Neural cell (in vitro differentiated cells): ENCODE results near the gene ATG7.

Source experiments
- EZH2 ChIP-seq: fragments of 200-600, 300-800 bp; shearing (Covaris generic), sonication (generic); IDR thresholded peaks from 2 replicates; pipeline ENCODE4 v1.6.1; 2014; ENCODE audit warnings: antibody characterized with exemption, low read length, borderline replicate concordance, mild to moderate bottlenecking; ENCODE audit not compliant: insufficient read depth, poor library complexity, severe bottlenecking
- MXI1 ChIP-seq: fragments of 450-650 bp; conservative IDR thresholded peaks from 2 replicates; pipeline ENCODE4 v1.6.1; 2014; ENCODE audit warnings: antibody characterized with exemption, mild to moderate bottlenecking; ENCODE audit not compliant: poor library complexity, severe bottlenecking
- TAF1 ChIP-seq: IDR thresholded peaks from 2 replicates; pipeline ENCODE4 v1.6.1; 2012; ENCODE audit warnings: low read depth
- TF ChIP-seq, protein P1 (sequence below): fragments of 450-650 bp; IDR thresholded peaks from 2 replicates; pipeline ENCODE4 v1.5.1; 2014; ENCODE audit warnings: antibody characterized with exemption, mild to moderate bottlenecking, moderate library complexity; ENCODE audit not compliant: poor library complexity, severe bottlenecking

DNA sequence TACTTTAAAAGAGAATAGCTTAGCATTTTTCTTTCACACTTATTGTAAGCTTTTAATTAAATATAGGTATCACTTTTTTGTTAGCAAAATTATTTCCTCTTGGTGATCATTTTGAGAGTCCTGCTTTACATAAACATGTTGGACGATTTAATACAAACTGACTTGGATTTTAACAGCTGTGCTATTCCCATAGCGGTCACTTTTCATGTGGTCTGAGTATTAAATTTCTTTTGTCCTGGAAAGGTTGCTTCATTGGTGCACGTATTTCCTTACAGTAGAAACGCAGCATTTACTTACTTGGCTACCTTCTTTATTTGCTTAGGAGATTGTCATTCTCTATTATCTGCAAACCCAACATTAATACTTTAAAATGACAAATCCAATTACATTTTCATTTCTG is 109.4 kb downstream of the ATG7 start:
- TF ChIP-seq, protein P1, sequence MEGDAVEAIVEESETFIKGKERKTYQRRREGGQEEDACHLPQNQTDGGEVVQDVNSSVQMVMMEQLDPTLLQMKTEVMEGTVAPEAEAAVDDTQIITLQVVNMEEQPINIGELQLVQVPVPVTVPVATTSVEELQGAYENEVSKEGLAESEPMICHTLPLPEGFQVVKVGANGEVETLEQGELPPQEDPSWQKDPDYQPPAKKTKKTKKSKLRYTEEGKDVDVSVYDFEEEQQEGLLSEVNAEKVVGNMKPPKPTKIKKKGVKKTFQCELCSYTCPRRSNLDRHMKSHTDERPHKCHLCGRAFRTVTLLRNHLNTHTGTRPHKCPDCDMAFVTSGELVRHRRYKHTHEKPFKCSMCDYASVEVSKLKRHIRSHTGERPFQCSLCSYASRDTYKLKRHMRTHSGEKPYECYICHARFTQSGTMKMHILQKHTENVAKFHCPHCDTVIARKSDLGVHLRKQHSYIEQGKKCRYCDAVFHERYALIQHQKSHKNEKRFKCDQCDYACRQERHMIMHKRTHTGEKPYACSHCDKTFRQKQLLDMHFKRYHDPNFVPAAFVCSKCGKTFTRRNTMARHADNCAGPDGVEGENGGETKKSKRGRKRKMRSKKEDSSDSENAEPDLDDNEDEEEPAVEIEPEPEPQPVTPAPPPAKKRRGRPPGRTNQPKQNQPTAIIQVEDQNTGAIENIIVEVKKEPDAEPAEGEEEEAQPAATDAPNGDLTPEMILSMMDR = no peak
- TF ChIP-seq EZH2 (no peak), TAF1 (no peak), MXI1 (no peak)
